WTC11 (cell line): ENCODE measurements around the gene LRMDA. TPM values are rescaled to one million over a fixed set of nuclear protein-coding genes. Genes with fewer than 3 reads are reported as not detected.
A peak's percentile ranks its signal among the peaks of the same experiment; 100 is the strongest.

ENCODE experiments used
- ATAC-seq: fragments of 200-7000 bp; cut with Tn5 transposase; 2 replicates; pipeline ENCODE4 v1.10.0; 2021; ENCODE audit warnings: mild to moderate bottlenecking, moderate library complexity
- CTCF ChIA-PET: fragments of 300-600 bp; sonication (Branson Sonifier 250); formaldehyde crosslinking; loops from one replicate; lab custom pipeline; 2021; ENCODE audit warnings: antibody characterized with exemption; lab: Charles Lee
- POLR2A ChIA-PET: fragments of 350-600 bp; sonication (Branson Sonifier 250); formaldehyde crosslinking; loops from one replicate; lab custom pipeline; 2021; ENCODE audit warnings: antibody characterized with exemption; lab: Charles Lee
- DNase-seq: peaks from one replicate; pipeline ENCODE4 v3.0.0; 2021; ENCODE audit warnings: low spot score
- H3K27ac Mint-ChIP-seq: 2 replicates; pipeline ENCODE4 v1.8.0; 2021; ENCODE audit warnings: mixed read lengths
- H3K27me3 Mint-ChIP-seq: 2 replicates; pipeline ENCODE4 v1.8.0; 2021; ENCODE audit warnings: low read depth, mild to moderate bottlenecking, moderate library complexity, mixed read lengths
- H3K36me3 Mint-ChIP-seq: 2 replicates; pipeline ENCODE4 v1.8.0; 2021; ENCODE audit warnings: mixed read lengths
- H3K4me1 Mint-ChIP-seq: 2 replicates; pipeline ENCODE4 v1.8.0; 2022; ENCODE audit warnings: mixed read lengths
- H3K4me3 Mint-ChIP-seq: 2 replicates; pipeline ENCODE4 v1.8.0; 2021; ENCODE audit warnings: mild to moderate bottlenecking, moderate library complexity, mixed read lengths
- H3K9me3 Mint-ChIP-seq: 2 replicates; pipeline ENCODE4 v1.8.0; 2021; ENCODE audit warnings: mixed read lengths
- ATF1 ChIP-seq: sonication (generic); formaldehyde crosslinking; IDR thresholded peaks from 2 replicates; pipeline ENCODE4 v1.8.1; 2023; ENCODE audit warnings: mild to moderate bottlenecking, moderate library complexity, missing genetic modification reagents
- CREB1 ChIP-seq: sonication (generic); formaldehyde crosslinking; IDR thresholded peaks from 2 replicates; pipeline ENCODE4 v1.8.0; 2023; ENCODE audit warnings: mild to moderate bottlenecking, missing genetic modification reagents
- E2F5 ChIP-seq: sonication (generic); formaldehyde crosslinking; IDR thresholded peaks from 2 replicates; pipeline ENCODE4 v1.8.1; 2022; ENCODE audit warnings: mild to moderate bottlenecking, moderate library complexity, missing genetic modification reagents
- ESRRA ChIP-seq: sonication (generic); formaldehyde crosslinking; IDR thresholded peaks from 2 replicates; pipeline ENCODE4 v1.8.1; 2022; ENCODE audit warnings: mild to moderate bottlenecking, missing genetic modification reagents, borderline replicate concordance
- MXD4 ChIP-seq: fragments of 250-450 bp; sonication (Bioruptor Pico); IDR thresholded peaks from 2 replicates; pipeline ENCODE4 v1.8.0; 2021; ENCODE audit warnings: mild to moderate bottlenecking, moderate library complexity, borderline replicate concordance
- MYBL2 ChIP-seq: sonication (generic); formaldehyde crosslinking; IDR thresholded peaks from 2 replicates; pipeline ENCODE4 v1.8.1; 2023; ENCODE audit warnings: mild to moderate bottlenecking, moderate library complexity, missing genetic modification reagents
- SOX15 ChIP-seq: fragments of 250-450 bp; sonication (Bioruptor Pico); IDR thresholded peaks from 2 replicates; pipeline ENCODE4 v1.9.0; 2021; ENCODE audit warnings: mild to moderate bottlenecking
- ZNF232 ChIP-seq: sonication (generic); formaldehyde crosslinking; IDR thresholded peaks from 2 replicates; pipeline ENCODE4 v1.8.0; 2022; ENCODE audit warnings: mild to moderate bottlenecking, missing genetic modification reagents
- ZNF263 ChIP-seq: sonication (generic); formaldehyde crosslinking; IDR thresholded peaks from 2 replicates; pipeline ENCODE4 v1.8.1; 2022; ENCODE audit warnings: low read depth, mild to moderate bottlenecking, moderate library complexity, missing genetic modification reagents
- ZNF317 ChIP-seq: sonication (generic); formaldehyde crosslinking; IDR thresholded peaks from 2 replicates; pipeline ENCODE4 v1.8.1; 2023; ENCODE audit warnings: low read depth, mild to moderate bottlenecking, moderate library complexity, missing genetic modification reagents, borderline replicate concordance
- total RNA-seq: library from RNA; stranded (reverse); gene quantifications from 3 replicates; pipeline ENCODE4 v1.2.3, GENCODE V29; 2021
- TF ChIP-seq, protein P1 (sequence below): sonication (generic); formaldehyde crosslinking; IDR thresholded peaks from 2 replicates; pipeline ENCODE4 v1.8.0; 2023; ENCODE audit warnings: missing genetic modification reagents, mild to moderate bottlenecking, borderline replicate concordance
- TF ChIP-seq, protein P2 (sequence below): sonication (generic); formaldehyde crosslinking; IDR thresholded peaks from 2 replicates; pipeline ENCODE4 v1.8.0; 2023; ENCODE audit warnings: mild to moderate bottlenecking, missing genetic modification reagents
- TF ChIP-seq, protein P3 (sequence below): sonication (generic); formaldehyde crosslinking; IDR thresholded peaks from 2 replicates; pipeline ENCODE4 v1.8.0; 2022; ENCODE audit warnings: mild to moderate bottlenecking, missing genetic modification reagents
- TF ChIP-seq, protein P4 (sequence below): sonication (generic); formaldehyde crosslinking; IDR thresholded peaks from 2 replicates; pipeline ENCODE4 v1.8.1; 2022; ENCODE audit warnings: missing genetic modification reagents, borderline replicate concordance
- TF ChIP-seq, protein P5 (sequence below): sonication (generic); formaldehyde crosslinking; IDR thresholded peaks from 2 replicates; pipeline ENCODE4 v1.8.1; 2023; ENCODE audit warnings: mild to moderate bottlenecking, missing genetic modification reagents, borderline replicate concordance
- TF ChIP-seq, protein P6 (sequence below): fragments of 250-450 bp; sonication (Bioruptor Pico); IDR thresholded peaks from 2 replicates; pipeline ENCODE4 v1.8.0; 2021; ENCODE audit warnings: mild to moderate bottlenecking

The LRMDA gene
- total RNA-seq, 1 experiment from 2014 or later, result 0.92 TPM

GRCh38 chr10:75708060-75708459 lies 276.6 kb downstream of the LRMDA start (continued):
- TF ChIP-seq, protein P1, sequence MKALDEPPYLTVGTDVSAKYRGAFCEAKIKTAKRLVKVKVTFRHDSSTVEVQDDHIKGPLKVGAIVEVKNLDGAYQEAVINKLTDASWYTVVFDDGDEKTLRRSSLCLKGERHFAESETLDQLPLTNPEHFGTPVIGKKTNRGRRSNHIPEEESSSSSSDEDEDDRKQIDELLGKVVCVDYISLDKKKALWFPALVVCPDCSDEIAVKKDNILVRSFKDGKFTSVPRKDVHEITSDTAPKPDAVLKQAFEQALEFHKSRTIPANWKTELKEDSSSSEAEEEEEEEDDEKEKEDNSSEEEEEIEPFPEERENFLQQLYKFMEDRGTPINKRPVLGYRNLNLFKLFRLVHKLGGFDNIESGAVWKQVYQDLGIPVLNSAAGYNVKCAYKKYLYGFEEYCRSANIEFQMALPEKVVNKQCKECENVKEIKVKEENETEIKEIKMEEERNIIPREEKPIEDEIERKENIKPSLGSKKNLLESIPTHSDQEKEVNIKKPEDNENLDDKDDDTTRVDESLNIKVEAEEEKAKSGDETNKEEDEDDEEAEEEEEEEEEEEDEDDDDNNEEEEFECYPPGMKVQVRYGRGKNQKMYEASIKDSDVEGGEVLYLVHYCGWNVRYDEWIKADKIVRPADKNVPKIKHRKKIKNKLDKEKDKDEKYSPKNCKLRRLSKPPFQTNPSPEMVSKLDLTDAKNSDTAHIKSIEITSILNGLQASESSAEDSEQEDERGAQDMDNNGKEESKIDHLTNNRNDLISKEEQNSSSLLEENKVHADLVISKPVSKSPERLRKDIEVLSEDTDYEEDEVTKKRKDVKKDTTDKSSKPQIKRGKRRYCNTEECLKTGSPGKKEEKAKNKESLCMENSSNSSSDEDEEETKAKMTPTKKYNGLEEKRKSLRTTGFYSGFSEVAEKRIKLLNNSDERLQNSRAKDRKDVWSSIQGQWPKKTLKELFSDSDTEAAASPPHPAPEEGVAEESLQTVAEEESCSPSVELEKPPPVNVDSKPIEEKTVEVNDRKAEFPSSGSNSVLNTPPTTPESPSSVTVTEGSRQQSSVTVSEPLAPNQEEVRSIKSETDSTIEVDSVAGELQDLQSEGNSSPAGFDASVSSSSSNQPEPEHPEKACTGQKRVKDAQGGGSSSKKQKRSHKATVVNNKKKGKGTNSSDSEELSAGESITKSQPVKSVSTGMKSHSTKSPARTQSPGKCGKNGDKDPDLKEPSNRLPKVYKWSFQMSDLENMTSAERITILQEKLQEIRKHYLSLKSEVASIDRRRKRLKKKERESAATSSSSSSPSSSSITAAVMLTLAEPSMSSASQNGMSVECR (CRISPR knock-in tag), result no peak
- TF ChIP-seq ZNF263 (CRISPR knock-in tag) (no peak), ZNF232 (no peak), E2F5 (CRISPR knock-in tag) (no peak)
- TF ChIP-seq, protein P2, sequence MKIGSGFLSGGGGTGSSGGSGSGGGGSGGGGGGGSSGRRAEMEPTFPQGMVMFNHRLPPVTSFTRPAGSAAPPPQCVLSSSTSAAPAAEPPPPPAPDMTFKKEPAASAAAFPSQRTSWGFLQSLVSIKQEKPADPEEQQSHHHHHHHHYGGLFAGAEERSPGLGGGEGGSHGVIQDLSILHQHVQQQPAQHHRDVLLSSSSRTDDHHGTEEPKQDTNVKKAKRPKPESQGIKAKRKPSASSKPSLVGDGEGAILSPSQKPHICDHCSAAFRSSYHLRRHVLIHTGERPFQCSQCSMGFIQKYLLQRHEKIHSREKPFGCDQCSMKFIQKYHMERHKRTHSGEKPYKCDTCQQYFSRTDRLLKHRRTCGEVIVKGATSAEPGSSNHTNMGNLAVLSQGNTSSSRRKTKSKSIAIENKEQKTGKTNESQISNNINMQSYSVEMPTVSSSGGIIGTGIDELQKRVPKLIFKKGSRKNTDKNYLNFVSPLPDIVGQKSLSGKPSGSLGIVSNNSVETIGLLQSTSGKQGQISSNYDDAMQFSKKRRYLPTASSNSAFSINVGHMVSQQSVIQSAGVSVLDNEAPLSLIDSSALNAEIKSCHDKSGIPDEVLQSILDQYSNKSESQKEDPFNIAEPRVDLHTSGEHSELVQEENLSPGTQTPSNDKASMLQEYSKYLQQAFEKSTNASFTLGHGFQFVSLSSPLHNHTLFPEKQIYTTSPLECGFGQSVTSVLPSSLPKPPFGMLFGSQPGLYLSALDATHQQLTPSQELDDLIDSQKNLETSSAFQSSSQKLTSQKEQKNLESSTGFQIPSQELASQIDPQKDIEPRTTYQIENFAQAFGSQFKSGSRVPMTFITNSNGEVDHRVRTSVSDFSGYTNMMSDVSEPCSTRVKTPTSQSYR (CRISPR knock-in tag), result no peak

GRCh38 chr10:75709245-75709644 lies 277.8 kb downstream of the LRMDA start:
- peak overlapping the region; percentile 57; the same call in 1 of the 2 replicates for H3K27ac Mint-ChIP-seq
- DNase-seq (no peak), ATAC-seq (no peak)
- POLR2A ChIA-PET, result no interaction called here
- H3K4me1 Mint-ChIP-seq, result peaks cover 35% of the 10 kb centered on the region
- no peaks in the 10 kb centered on the region for H3K9me3 Mint-ChIP-seq
- no peak overlapping the region for H3K4me3 Mint-ChIP-seq
- peaks cover 4% of the 10 kb centered on the region; the same call in 1 of the 2 replicates for H3K27me3 Mint-ChIP-seq
- CTCF ChIA-PET, result no interaction called here
- H3K36me3 Mint-ChIP-seq, result no peaks in the 10 kb centered on the region
- TF ChIP-seq ZNF317 (CRISPR knock-in tag) (no peak), SOX15 (CRISPR knock-in tag) (no peak), ESRRA (CRISPR knock-in tag) (no peak), CREB1 (CRISPR knock-in tag) (no peak), MXD4 (no peak), ATF1 (CRISPR knock-in tag) (no peak), MYBL2 (CRISPR knock-in tag) (no peak)
- TF ChIP-seq, protein P3, sequence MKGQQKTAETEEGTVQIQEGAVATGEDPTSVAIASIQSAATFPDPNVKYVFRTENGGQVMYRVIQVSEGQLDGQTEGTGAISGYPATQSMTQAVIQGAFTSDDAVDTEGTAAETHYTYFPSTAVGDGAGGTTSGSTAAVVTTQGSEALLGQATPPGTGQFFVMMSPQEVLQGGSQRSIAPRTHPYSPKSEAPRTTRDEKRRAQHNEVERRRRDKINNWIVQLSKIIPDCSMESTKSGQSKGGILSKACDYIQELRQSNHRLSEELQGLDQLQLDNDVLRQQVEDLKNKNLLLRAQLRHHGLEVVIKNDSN, result no peak
- TF ChIP-seq, protein P4, sequence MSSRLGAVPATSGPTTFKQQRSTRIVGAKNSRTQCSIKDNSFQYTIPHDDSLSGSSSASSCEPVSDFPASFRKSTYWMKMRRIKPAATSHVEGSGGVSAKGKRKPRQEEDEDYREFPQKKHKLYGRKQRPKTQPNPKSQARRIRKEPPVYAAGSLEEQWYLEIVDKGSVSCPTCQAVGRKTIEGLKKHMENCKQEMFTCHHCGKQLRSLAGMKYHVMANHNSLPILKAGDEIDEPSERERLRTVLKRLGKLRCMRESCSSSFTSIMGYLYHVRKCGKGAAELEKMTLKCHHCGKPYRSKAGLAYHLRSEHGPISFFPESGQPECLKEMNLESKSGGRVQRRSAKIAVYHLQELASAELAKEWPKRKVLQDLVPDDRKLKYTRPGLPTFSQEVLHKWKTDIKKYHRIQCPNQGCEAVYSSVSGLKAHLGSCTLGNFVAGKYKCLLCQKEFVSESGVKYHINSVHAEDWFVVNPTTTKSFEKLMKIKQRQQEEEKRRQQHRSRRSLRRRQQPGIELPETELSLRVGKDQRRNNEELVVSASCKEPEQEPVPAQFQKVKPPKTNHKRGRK (CRISPR knock-in tag), result no peak
- TF ChIP-seq, protein P5, sequence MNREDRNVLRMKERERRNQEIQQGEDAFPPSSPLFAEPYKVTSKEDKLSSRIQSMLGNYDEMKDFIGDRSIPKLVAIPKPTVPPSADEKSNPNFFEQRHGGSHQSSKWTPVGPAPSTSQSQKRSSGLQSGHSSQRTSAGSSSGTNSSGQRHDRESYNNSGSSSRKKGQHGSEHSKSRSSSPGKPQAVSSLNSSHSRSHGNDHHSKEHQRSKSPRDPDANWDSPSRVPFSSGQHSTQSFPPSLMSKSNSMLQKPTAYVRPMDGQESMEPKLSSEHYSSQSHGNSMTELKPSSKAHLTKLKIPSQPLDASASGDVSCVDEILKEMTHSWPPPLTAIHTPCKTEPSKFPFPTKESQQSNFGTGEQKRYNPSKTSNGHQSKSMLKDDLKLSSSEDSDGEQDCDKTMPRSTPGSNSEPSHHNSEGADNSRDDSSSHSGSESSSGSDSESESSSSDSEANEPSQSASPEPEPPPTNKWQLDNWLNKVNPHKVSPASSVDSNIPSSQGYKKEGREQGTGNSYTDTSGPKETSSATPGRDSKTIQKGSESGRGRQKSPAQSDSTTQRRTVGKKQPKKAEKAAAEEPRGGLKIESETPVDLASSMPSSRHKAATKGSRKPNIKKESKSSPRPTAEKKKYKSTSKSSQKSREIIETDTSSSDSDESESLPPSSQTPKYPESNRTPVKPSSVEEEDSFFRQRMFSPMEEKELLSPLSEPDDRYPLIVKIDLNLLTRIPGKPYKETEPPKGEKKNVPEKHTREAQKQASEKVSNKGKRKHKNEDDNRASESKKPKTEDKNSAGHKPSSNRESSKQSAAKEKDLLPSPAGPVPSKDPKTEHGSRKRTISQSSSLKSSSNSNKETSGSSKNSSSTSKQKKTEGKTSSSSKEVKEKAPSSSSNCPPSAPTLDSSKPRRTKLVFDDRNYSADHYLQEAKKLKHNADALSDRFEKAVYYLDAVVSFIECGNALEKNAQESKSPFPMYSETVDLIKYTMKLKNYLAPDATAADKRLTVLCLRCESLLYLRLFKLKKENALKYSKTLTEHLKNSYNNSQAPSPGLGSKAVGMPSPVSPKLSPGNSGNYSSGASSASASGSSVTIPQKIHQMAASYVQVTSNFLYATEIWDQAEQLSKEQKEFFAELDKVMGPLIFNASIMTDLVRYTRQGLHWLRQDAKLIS (CRISPR knock-in tag), result no peak
- TF ChIP-seq, protein P6, sequence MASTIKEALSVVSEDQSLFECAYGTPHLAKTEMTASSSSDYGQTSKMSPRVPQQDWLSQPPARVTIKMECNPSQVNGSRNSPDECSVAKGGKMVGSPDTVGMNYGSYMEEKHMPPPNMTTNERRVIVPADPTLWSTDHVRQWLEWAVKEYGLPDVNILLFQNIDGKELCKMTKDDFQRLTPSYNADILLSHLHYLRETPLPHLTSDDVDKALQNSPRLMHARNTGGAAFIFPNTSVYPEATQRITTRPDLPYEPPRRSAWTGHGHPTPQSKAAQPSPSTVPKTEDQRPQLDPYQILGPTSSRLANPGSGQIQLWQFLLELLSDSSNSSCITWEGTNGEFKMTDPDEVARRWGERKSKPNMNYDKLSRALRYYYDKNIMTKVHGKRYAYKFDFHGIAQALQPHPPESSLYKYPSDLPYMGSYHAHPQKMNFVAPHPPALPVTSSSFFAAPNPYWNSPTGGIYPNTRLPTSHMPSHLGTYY (CRISPR knock-in tag), result no peak
- TF ChIP-seq, protein P2 (CRISPR knock-in tag), result no peak
